ENCODE measurements around the gene GPR157. TPM values are rescaled to one million over a fixed set of nuclear protein-coding genes. Genes with fewer than 3 reads are reported as not detected.

The GPR157 gene
- total RNA-seq, 1 donor = 5.4 TPM

GRCh38 chr1:9080705-9081291 is 48.1 kb downstream of the GPR157 start:
- no peak for TF ChIP-seq CTCF (IDR thresholded peaks at IDR 0.05; ENCODE audit: extremely low read depth, low read depth, low read length)
- DNase-seq (ENCODE audit: insufficient read length, low spot score, missing footprints) = no peak

GRCh38 chr1:9079988-9080704 is 48.8 kb downstream of the GPR157 start:
- Histone ChIP-seq H3K9me3 (ENCODE audit: low read depth, low read length) (no peaks in the 10 kb centered on the region), H3K4me2 (ENCODE audit: insufficient read depth, low read length) (no peak overlapping the region), H3K4me1 (ENCODE audit: insufficient read depth, low read length) (peaks cover 26% of the 10 kb centered on the region), H2AFZ (ENCODE audit: low read length) (no peak overlapping the region), H3K27me3 (ENCODE audit: insufficient read depth, low read length) (no peaks in the 10 kb centered on the region), H3K36me3 (ENCODE audit: insufficient read depth, low read length) (no peaks in the 10 kb centered on the region), H3K4me3 (ENCODE audit: insufficient read depth, low read length) (no peak overlapping the region), H4K20me1 (ENCODE audit: insufficient read depth, low read length) (no peaks in the 10 kb centered on the region), H3K27ac (ENCODE audit: low read depth, low read length) (no peak overlapping the region), H3K79me2 (ENCODE audit: insufficient read depth, low read length) (no peaks in the 10 kb centered on the region)
- DNase-seq (ENCODE audit: insufficient read length, low spot score, missing footprints) = no peak
- TF ChIP-seq CTCF (IDR thresholded peaks at IDR 0.05; ENCODE audit: extremely low read depth, low read depth, low read length) = no peak

More at GRCh38 chr1:9080705-9081291, 48.1 kb downstream of the GPR157 start:
- H4K20me1 ChIP-seq (ENCODE audit: insufficient read depth, low read length) = no peaks in the 10 kb centered on the region
- no peaks in the 10 kb centered on the region for H3K27me3 ChIP-seq (ENCODE audit: insufficient read depth, low read length)
- no peaks in the 10 kb centered on the region for H3K36me3 ChIP-seq (ENCODE audit: insufficient read depth, low read length)
- H3K27ac ChIP-seq (ENCODE audit: low read depth, low read length) = no peak overlapping the region
- no peak overlapping the region for H3K4me2 ChIP-seq (ENCODE audit: insufficient read depth, low read length)
- H3K9me3 ChIP-seq (ENCODE audit: low read depth, low read length) = no peaks in the 10 kb centered on the region
- H3K79me2 ChIP-seq (ENCODE audit: insufficient read depth, low read length) = no peaks in the 10 kb centered on the region
- peaks cover 32% of the 10 kb centered on the region for H3K4me1 ChIP-seq (ENCODE audit: insufficient read depth, low read length)
- H3K4me3 ChIP-seq (ENCODE audit: insufficient read depth, low read length) = no peak overlapping the region
- H2AFZ ChIP-seq (ENCODE audit: low read length) = no peak overlapping the region

GRCh38 chr1:9078752-9079500 is 50.0 kb downstream of the GPR157 start:
- TF ChIP-seq CTCF (IDR thresholded peaks at IDR 0.05; ENCODE audit: extremely low read depth, low read depth, low read length) = no peak
- Histone ChIP-seq H3K79me2 (ENCODE audit: insufficient read depth, low read length) (no peaks in the 10 kb centered on the region), H3K27me3 (ENCODE audit: insufficient read depth, low read length) (no peaks in the 10 kb centered on the region), H4K20me1 (ENCODE audit: insufficient read depth, low read length) (no peaks in the 10 kb centered on the region), H3K4me3 (ENCODE audit: insufficient read depth, low read length) (no peak overlapping the region), H3K36me3 (ENCODE audit: insufficient read depth, low read length) (no peaks in the 10 kb centered on the region), H2AFZ (ENCODE audit: low read length) (no peak overlapping the region), H3K27ac (ENCODE audit: low read depth, low read length) (no peak overlapping the region), H3K9me3 (ENCODE audit: low read depth, low read length) (no peaks in the 10 kb centered on the region), H3K4me1 (ENCODE audit: insufficient read depth, low read length) (peaks cover 16% of the 10 kb centered on the region), H3K4me2 (ENCODE audit: insufficient read depth, low read length) (no peak overlapping the region)
- no peak for DNase-seq (ENCODE audit: insufficient read length, low spot score, missing footprints)
